ENCODE measurements around the gene PEX5L. TPM values are rescaled to one million over a fixed set of nuclear protein-coding genes. Genes with fewer than 3 reads are reported as not detected.

The PEX5L gene
- total RNA-seq, 4 donors from 2014 or later, result 0.13 to 2.0 TPM; not detected in 2

GRCh38 chr3:180048103-180048502 lies 11.4 kb upstream of the PEX5L start:
- H3K4me1 ChIP-seq, result no peaks in the 10 kb centered on the region
- H3K9me3 ChIP-seq, result no peaks in the 10 kb centered on the region
- no peak overlapping the region for H3K27ac ChIP-seq
- no peak for DNase-seq
- WGBS, 2 donors, result 80 to 83% methylated on average over 1 of the region's 1 CpG
- intact Hi-C loops (cut with DNase I), result no loop called here
- H3K4me3 ChIP-seq (replicated peaks in 1 of 3), result no peak overlapping the region
- TF ChIP-seq CTCF (IDR thresholded peaks at IDR 0.05) (no peak), POLR2A (IDR thresholded peaks at IDR 0.05) (no peak)
- no peaks in the 10 kb centered on the region for H3K36me3 ChIP-seq
- H3K27me3 ChIP-seq, result no peaks in the 10 kb centered on the region

GRCh38 chr3:180040966-180041365 lies 4.2 kb upstream of the PEX5L start:
- Histone ChIP-seq H3K9me3 (no peaks in the 10 kb centered on the region), H3K4me3 (replicated peaks in 1 of 3) (no peak overlapping the region), H3K36me3 (no peaks in the 10 kb centered on the region), H3K27me3 (no peaks in the 10 kb centered on the region), H3K27ac (no peak overlapping the region), H3K4me1 (peaks cover 0 to 7% of the 10 kb centered on the region in 2 donors)
- DNase-seq, result no peak
- intact Hi-C loops (cut with DNase I), result no loop called here
- no peak for TF ChIP-seq POLR2A (IDR thresholded peaks at IDR 0.05)
- WGBS, 2 donors, result 68 to 80% methylated on average over 4 of the region's 4 CpGs

GRCh38 chr3:180036092-180036670 lies 556 bp downstream of the PEX5L start:
- intact Hi-C loops (cut with DNase I), result no loop called here
- WGBS, 2 donors, result 2% methylated on average over 16 of the region's 16 CpGs
- H3K36me3 ChIP-seq, result no peaks in the 10 kb centered on the region
- H3K4me1 ChIP-seq, result peaks cover 0 to 7% of the 10 kb centered on the region in 2 donors
- H3K27me3 ChIP-seq, result no peaks in the 10 kb centered on the region
- no peak overlapping the region for H3K4me3 ChIP-seq (replicated peaks in 1 of 3)
- TF ChIP-seq POLR2A (IDR thresholded peaks at IDR 0.05), result no peak
- no peaks in the 10 kb centered on the region for H3K9me3 ChIP-seq
- DNase-seq, result no peak
- no peak overlapping the region for H3K27ac ChIP-seq

GRCh38 chr3:180026997-180027396 lies 9.7 kb downstream of the PEX5L start:
- Histone ChIP-seq H3K4me3 (replicated peaks in 1 of 3) (no peak overlapping the region), H3K9me3 (no peaks in the 10 kb centered on the region), H3K4me1 (no peaks in the 10 kb centered on the region), H3K27ac (no peak overlapping the region), H3K27me3 (no peaks in the 10 kb centered on the region), H3K36me3 (no peaks in the 10 kb centered on the region)
- DNase-seq, result no peak
- WGBS, 2 donors, result 89 to 97% methylated on average over 2 of the region's 2 CpGs
- TF ChIP-seq CTCF (IDR thresholded peaks at IDR 0.05) (no peak), POLR2A (IDR thresholded peaks at IDR 0.05) (no peak)
- intact Hi-C loops (cut with DNase I), result no loop called here

GRCh38 chr3:180018543-180018942 lies 18.2 kb downstream of the PEX5L start:
- no peak for TF ChIP-seq CTCF (IDR thresholded peaks at IDR 0.05)
- TF ChIP-seq POLR2A (IDR thresholded peaks at IDR 0.05), result no peak
- no peak overlapping the region for H3K4me3 ChIP-seq (replicated peaks in 1 of 3)
- intact Hi-C loops (cut with DNase I), result no loop called here

GRCh38 chr3:180017846-180018245 lies 18.9 kb downstream of the PEX5L start:
- TF ChIP-seq POLR2A (IDR thresholded peaks at IDR 0.05) (no peak), CTCF (IDR thresholded peaks at IDR 0.05) (no peak)
- no peak overlapping the region for H3K4me3 ChIP-seq (replicated peaks in 1 of 3)
- intact Hi-C loops (cut with DNase I), result no loop called here
- H3K9me3 ChIP-seq, result no peaks in the 10 kb centered on the region
- no peaks in the 10 kb centered on the region for H3K4me1 ChIP-seq
- H3K36me3 ChIP-seq, result no peaks in the 10 kb centered on the region
- H3K27me3 ChIP-seq, result no peaks in the 10 kb centered on the region
- H3K27ac ChIP-seq, result no peak overlapping the region
- no peak for DNase-seq
- WGBS, 2 donors, result 77 to 78% methylated on average over 3 of the region's 3 CpGs

More at GRCh38 chr3:180018543-180018942, 18.2 kb downstream of the PEX5L start:
- no peaks in the 10 kb centered on the region for H3K9me3 ChIP-seq
- H3K36me3 ChIP-seq, result no peaks in the 10 kb centered on the region
- H3K27me3 ChIP-seq, result no peaks in the 10 kb centered on the region
- WGBS, 2 donors, result 60 to 61% methylated on average over 5 of the region's 5 CpGs
- H3K4me1 ChIP-seq, result no peaks in the 10 kb centered on the region
- no peak for DNase-seq
- H3K27ac ChIP-seq, result no peak overlapping the region
